Astrocyte of the spinal cord (primary cell): ENCODE results near the gene EDAR.
A peak's percentile ranks its signal among the peaks of the same experiment; 100 is the strongest.

Experiments
- DNase-seq: peaks from one replicate; pipeline ENCODE4 v3.0.0; 2011; ENCODE audit warnings: low read depth, low spot score
- H3K4me3 ChIP-seq: 2 replicates; pipeline ENCODE4 v1.5.1; 2011; ENCODE audit warnings: low read depth, mild to moderate bottlenecking, low read length, moderate library complexity
- in situ Hi-C: cut with HindIII; loops from 2 replicates; pipeline ENCODE4 v1.10.0; 2017; ENCODE audit warnings: low sequenced_read_pairs
- TF ChIP-seq, protein P1 (sequence below): IDR thresholded peaks from 2 replicates; pipeline ENCODE4 v1.5.1; 2012; ENCODE audit warnings: low read depth, mild to moderate bottlenecking, low read length, inconsistent platforms

Gene EDAR

DNA sequence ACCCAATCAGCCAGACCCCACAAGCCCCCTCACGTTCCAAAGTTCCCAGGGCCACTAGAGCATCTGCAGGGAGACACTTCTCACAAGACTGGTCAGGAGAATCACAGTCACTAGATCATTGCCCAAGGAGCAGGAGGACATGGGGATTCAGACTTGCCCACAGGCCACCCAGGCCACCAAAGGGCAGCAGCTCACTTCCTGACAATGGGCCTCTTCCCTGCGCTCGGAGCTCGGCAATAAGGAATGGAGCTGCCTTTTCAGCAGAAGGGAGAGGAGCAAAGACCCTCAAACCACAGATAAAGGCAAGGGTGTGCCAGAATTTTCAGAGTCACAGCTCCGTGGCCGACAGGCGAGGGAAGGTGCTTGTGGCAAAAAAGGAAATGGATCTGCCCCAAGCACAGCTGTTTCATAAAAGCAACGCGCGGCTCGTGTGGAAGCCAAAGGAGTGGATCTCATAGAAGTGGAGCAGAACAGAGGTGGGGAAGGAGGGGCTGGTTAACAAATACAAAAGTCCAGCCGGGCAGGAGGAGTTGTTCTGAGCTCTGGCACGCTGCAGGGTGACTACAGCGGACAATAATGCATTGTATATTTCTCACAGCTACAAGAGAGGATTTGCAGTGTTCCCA lies 72.1 kb downstream of the EDAR start:
- DNase-seq, result peak; percentile 5
- H3K4me3 ChIP-seq, result no peak overlapping the region

DNA sequence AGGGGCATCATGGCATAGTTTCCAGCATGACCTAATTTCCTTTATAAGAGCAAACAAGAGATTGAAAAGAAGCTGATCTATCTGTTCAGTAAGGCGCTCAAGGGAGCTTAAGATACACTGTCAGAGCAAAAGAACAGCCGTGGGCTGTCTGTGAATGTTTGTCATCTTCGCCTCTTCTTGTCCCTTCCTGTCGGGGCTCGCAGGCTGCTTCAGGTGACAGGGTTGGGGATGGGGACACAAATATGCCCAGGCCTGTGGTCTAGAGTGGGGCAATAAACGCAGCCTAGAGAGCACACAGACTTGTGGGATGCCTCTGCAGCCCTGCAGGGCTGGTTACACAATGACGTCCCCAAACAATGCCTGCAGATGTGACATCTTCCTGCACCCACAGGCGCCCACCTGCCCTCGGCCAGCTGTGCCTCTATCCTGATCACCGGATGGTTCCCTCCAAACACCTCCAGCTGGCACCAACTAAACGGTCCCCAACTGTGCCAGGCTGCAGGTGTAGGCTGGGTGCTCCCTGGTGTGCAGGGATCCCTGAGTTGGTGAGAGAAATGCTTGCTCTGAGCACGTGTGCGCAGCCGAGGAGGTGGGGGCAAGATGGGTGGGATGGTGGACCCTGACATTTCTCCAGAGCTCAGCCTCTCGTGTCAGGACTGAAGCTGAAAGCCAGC lies 72.8 kb downstream of the EDAR start:
- no peak for DNase-seq
- H3K4me3 ChIP-seq, result no peak overlapping the region
- in situ Hi-C loops, result no loop called here
- TF ChIP-seq, protein P1, sequence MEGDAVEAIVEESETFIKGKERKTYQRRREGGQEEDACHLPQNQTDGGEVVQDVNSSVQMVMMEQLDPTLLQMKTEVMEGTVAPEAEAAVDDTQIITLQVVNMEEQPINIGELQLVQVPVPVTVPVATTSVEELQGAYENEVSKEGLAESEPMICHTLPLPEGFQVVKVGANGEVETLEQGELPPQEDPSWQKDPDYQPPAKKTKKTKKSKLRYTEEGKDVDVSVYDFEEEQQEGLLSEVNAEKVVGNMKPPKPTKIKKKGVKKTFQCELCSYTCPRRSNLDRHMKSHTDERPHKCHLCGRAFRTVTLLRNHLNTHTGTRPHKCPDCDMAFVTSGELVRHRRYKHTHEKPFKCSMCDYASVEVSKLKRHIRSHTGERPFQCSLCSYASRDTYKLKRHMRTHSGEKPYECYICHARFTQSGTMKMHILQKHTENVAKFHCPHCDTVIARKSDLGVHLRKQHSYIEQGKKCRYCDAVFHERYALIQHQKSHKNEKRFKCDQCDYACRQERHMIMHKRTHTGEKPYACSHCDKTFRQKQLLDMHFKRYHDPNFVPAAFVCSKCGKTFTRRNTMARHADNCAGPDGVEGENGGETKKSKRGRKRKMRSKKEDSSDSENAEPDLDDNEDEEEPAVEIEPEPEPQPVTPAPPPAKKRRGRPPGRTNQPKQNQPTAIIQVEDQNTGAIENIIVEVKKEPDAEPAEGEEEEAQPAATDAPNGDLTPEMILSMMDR, result no peak

More for the DNA sequence above, 72.1 kb downstream of the EDAR start:
- TF ChIP-seq, protein P1, result no peak
- in situ Hi-C loops, result no loop called here

DNA sequence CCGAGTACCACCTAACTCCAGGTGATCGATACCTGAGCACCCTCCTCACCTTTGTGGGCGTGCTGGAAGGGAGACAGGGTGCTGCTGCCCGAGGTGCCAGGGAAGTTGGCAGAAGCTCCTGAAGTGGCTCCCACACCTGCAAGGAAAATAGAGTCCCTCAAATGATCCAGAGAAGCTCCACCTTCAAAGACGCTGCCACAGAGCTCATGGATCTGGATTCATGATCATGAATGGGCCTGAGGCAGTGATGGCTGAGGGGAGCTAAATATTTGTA lies 76.5 kb downstream of the EDAR start:
- in situ Hi-C loops, result no loop called here
- TF ChIP-seq, protein P1, result no peak
- DNase-seq, result no peak
- H3K4me3 ChIP-seq, result no peak overlapping the region

DNA sequence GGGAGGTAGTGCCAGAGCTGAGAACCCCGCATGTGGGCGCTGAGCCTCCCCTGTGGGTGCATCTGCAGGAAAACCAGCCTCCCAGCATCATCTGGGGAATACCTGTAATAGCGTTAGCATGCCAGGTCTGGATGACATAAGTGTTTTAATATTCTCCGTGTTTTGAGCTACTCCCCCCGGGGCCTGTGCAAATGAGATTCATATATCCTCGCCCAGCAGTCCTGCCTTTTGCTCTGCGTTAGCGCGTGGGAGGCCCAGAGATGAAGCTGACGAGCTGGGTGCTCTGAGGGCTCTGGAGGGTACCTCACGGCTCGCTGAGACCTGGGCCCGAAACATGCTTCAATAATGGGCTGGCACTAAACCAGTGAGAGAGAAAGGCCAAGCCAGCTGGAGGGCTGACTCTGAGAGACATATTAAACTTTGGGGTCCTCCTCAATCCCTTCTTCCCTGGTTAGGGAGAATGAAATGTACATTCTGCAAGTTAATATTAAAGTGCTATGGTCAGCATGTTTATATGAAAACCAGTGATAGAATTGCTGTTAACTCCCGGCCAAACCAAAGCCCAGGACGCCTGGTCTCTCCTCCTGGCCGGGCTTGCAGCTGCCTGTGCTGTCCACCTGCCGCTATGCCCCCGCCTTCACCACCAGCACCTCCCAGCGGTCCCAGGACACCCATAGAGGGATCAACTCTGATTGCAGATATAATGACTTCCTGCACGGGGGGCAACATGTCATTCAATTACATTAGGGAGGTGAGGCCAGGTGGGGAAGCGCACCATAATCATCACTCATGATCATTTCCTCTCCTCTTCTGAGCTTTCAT lies 77.0 kb downstream of the EDAR start:
- in situ Hi-C loops, result no loop called here
- H3K4me3 ChIP-seq, result no peak overlapping the region
- TF ChIP-seq, protein P1, result no peak
- no peak for DNase-seq

DNA sequence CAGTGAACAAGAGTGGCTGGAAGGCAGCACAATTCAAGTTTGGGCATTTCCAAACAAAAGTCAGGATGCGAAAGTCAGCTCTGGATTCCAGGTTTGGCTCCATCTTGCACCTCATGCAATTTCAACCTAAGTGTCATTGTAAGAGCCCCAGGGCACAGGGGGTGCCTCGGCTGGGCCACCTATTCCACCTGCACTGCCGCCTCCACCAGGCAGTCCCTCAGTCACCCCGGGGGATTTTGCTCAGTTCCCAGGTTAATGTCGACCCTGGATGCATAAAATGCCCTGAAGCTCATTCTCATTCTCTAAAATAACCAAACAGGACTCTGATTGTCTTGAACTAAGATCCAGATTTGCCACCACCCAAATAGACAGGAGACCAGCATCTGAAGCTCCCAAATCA lies 77.6 kb downstream of the EDAR start:
- TF ChIP-seq, protein P1, result no peak
- DNase-seq, result no peak
- no peak overlapping the region for H3K4me3 ChIP-seq
- in situ Hi-C loops, result no loop called here

DNA sequence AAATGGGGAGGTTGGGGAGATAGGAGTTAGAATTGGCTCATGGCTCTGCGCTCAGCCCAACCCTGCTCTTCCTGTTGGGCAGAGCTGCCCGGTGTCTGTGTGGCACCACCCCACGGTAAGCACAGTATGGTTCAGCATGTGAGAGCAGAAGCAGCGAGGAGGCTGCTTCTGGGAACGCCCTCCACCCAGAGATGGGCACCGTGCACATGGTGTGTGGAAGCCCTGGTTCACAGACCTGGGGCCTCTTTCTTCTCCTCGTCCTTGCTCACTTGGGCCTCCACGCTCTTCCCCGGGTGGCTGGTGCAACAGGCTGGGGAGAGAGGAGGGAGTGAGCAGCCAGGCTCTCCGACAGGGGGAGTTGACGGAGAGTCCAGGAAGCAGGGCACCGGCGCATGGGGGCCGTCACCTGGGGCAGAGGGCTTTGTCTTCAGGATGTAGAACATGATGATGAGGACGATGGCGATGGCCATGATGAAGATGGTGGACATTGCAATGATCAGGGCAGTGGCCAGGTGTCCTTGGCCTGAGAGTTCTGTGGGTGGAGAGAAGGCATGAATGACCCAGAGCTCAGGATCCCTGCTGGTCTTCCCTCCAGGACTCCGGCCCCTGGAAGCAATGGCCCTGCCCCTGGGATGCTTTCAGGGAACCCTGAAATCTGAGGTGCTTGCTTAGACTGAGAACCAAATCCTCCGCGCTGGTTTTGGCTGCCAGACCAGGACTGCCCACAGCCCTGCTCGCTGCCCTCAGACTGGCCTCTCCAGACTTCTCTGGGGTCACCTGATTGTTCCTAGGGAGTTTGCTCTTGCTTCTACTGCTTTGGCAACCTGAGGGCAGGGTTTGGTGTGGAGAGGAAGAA lies 78.3 kb downstream of the EDAR start:
- TF ChIP-seq, protein P1, result no peak
- in situ Hi-C loops, result no loop called here
- H3K4me3 ChIP-seq, result no peak overlapping the region
- no peak for DNase-seq
